ENCODE measurements around the gene OTOP2. TPM values are rescaled to one million over a fixed set of nuclear protein-coding genes. Genes with fewer than 3 reads are reported as not detected.

OTOP2 gene
- total and polyA plus RNA-seq, 9 of the 15 experiments (the other 6 are each of a cell fraction or from before 2014, with no cell fraction given), result 0.04 to 0.36 (median 0.14) TPM; not detected in 1

DNA sequence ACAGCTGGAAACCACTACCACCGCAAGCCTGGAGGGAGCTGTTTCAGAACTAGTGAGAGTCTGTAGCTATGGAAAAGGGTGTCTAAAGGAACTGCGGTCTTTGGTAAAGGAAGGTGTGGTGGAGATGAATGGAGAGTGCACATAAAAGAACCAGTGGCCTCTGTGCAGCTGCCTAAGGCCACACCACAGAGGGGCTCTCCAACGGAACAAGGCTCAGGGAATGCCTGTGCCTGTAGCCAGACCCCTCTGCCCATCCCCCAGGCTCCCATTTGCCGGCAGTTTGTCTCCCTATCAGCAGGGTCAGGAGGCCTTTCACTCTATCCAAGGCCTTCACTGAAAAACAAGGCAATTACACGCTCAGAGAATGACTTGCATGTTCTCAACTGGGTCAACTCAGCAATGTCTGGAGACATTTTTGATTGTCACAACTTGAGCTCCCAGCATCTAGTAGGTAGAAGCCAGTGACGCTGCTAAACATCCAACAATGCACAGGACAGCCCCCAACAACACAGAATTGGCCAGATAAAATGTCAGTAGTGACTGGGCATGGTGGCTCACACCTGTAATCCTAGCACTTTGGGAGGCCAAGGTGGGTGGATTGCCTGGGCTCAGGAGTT is 48.0 kb upstream of the OTOP2 start (continued):
- TF ChIP-seq FIP1L1 (IDR thresholded peaks at IDR 0.05; ENCODE audit: low read depth, low read length, poor library complexity, severe bottlenecking) (no peak), ZNF41 (CRISPR knock-in tag; conservative IDR thresholded peaks at IDR 0.05) (no peak), ZNF57 (CRISPR knock-in tag; IDR thresholded peaks at IDR 0.05) (no peak), RHOXF2B (CRISPR knock-in tag; conservative IDR thresholded peaks at IDR 0.05) (no peak), HNRNPUL1 (IDR thresholded peaks at IDR 0.05; ENCODE audit: low read length) (no peak), ZNF121 (CRISPR knock-in tag; conservative IDR thresholded peaks at IDR 0.05) (no peak), SP1 (CRISPR knock-in tag; IDR thresholded peaks at IDR 0.05) (no peak), WHSC1 (IDR thresholded peaks at IDR 0.05; ENCODE audit: low read length) (no peak), KLF1 (tag; IDR thresholded peaks at IDR 0.05) (no peak; the same call in 1 of the 2 replicates), ZC3H4 (CRISPR knock-in tag; IDR thresholded peaks at IDR 0.05; ENCODE audit: borderline replicate concordance) (no peak), ZNF24 (IDR thresholded peaks at IDR 0.05) (peak; percentile 69), ZNF431 (CRISPR knock-in tag; IDR thresholded peaks at IDR 0.05) (no peak), ZNF232 (CRISPR knock-in tag; IDR thresholded peaks at IDR 0.05) (no peak), PTTG1 (tag; IDR thresholded peaks at IDR 0.05; ENCODE audit: low read depth) (peak; percentile 70; the same call in 1 of the 2 replicates)
- TF ChIP-seq, protein P1, sequence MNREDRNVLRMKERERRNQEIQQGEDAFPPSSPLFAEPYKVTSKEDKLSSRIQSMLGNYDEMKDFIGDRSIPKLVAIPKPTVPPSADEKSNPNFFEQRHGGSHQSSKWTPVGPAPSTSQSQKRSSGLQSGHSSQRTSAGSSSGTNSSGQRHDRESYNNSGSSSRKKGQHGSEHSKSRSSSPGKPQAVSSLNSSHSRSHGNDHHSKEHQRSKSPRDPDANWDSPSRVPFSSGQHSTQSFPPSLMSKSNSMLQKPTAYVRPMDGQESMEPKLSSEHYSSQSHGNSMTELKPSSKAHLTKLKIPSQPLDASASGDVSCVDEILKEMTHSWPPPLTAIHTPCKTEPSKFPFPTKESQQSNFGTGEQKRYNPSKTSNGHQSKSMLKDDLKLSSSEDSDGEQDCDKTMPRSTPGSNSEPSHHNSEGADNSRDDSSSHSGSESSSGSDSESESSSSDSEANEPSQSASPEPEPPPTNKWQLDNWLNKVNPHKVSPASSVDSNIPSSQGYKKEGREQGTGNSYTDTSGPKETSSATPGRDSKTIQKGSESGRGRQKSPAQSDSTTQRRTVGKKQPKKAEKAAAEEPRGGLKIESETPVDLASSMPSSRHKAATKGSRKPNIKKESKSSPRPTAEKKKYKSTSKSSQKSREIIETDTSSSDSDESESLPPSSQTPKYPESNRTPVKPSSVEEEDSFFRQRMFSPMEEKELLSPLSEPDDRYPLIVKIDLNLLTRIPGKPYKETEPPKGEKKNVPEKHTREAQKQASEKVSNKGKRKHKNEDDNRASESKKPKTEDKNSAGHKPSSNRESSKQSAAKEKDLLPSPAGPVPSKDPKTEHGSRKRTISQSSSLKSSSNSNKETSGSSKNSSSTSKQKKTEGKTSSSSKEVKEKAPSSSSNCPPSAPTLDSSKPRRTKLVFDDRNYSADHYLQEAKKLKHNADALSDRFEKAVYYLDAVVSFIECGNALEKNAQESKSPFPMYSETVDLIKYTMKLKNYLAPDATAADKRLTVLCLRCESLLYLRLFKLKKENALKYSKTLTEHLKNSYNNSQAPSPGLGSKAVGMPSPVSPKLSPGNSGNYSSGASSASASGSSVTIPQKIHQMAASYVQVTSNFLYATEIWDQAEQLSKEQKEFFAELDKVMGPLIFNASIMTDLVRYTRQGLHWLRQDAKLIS (CRISPR knock-in tag; IDR thresholded peaks at IDR 0.05), result no peak
